Endodermal cell (in vitro differentiated cells): ENCODE measurements around the gene CAPZB. TPM values are rescaled to one million over a fixed set of nuclear protein-coding genes. Genes with fewer than 3 reads are reported as not detected.

Source experiments
- DNase-seq: peaks from one replicate; pipeline ENCODE4 v3.0.0-alpha.2; 2017
- H3K27ac ChIP-seq: 2 replicates; pipeline ENCODE4 v1.5.1; 2013; ENCODE audit warnings: mild to moderate bottlenecking, low read depth, low read length, moderate library complexity
- H3K27me3 ChIP-seq: 2 replicates; pipeline ENCODE4 v1.6.1; 2013; ENCODE audit warnings: mild to moderate bottlenecking, low read length, moderate library complexity; ENCODE audit not compliant: insufficient read depth, control insufficient read depth, poor library complexity, severe bottlenecking
- H3K36me3 ChIP-seq: 2 replicates; pipeline ENCODE4 v1.7.0; 2013; ENCODE audit warnings: mild to moderate bottlenecking, low read length, moderate library complexity; ENCODE audit not compliant: control insufficient read depth, insufficient read depth
- H3K4me1 ChIP-seq: one replicate; pipeline ENCODE4 v1.7.0; 2013; ENCODE audit warnings: low read length; ENCODE audit not compliant: control insufficient read depth, insufficient read depth
- H3K4me3 ChIP-seq: 2 replicates; pipeline ENCODE4 v1.5.1; 2013; ENCODE audit warnings: mild to moderate bottlenecking, low read length, moderate library complexity
- H3K9ac ChIP-seq: 2 replicates; pipeline ENCODE4 v1.6.1; 2013; ENCODE audit warnings: mild to moderate bottlenecking, low read length, moderate library complexity; ENCODE audit not compliant: poor library complexity, severe bottlenecking; ENCODE audit errors: extremely low read depth
- H3K9me3 ChIP-seq: 2 replicates; pipeline ENCODE4 v1.6.1; 2013; ENCODE audit warnings: mild to moderate bottlenecking, low read length, moderate library complexity; ENCODE audit not compliant: control insufficient read depth
- H3K27ac Mint-ChIP-seq: 2 replicates; pipeline ENCODE4 v1.8.0; 2020; ENCODE audit warnings: mixed read lengths
- H3K27me3 Mint-ChIP-seq: 2 replicates; pipeline ENCODE4 v1.8.0; 2021; ENCODE audit warnings: mild to moderate bottlenecking, mixed read lengths; ENCODE audit not compliant: insufficient read depth
- H3K36me3 Mint-ChIP-seq: 2 replicates; pipeline ENCODE4 v1.8.0; 2020; ENCODE audit warnings: low read depth, mixed read lengths
- H3K4me1 Mint-ChIP-seq: 2 replicates; pipeline ENCODE4 v1.8.0; 2020; ENCODE audit warnings: mixed read lengths
- H3K4me3 Mint-ChIP-seq: 2 replicates; pipeline ENCODE4 v1.8.0; 2020; ENCODE audit warnings: mild to moderate bottlenecking, moderate library complexity, mixed read lengths
- H3K9me3 Mint-ChIP-seq: 2 replicates; pipeline ENCODE4 v1.8.0; 2020; ENCODE audit warnings: mild to moderate bottlenecking, mixed read lengths
- WGBS, 2 experiments: methylation state at CpG; one replicate each; pipeline versions ENCODE4 v1.1.5 to v1.1.7; 2013; ENCODE audit warnings: missing lambda C conversion rate in 2 of 2, mixed read lengths in 1 of 2; ENCODE audit not compliant: insufficient coverage in 1 of 2, insufficient read length in 1 of 2; 5-methylcytosine and 5-hydroxymethylcytosine counted together
- total RNA-seq, 2 donors: library from RNA; stranded (reverse); fragmentation: NEBNext Ultra II Directional in 1 of 2; extraction: Animal tissue kit (Norgen Biotek cat#: 25700) in 1 of 2; gene quantifications; 2 replicates in 1 of 2; 3 replicates in 1 of 2; pipeline ENCODE4 v1.2.1, GENCODE V29; 2021
- TF ChIP-seq, protein P1 (sequence below): fragments of 200-600 bp; sonication (generic); conservative IDR thresholded peaks from 2 replicates; pipeline ENCODE4 v1.5.0; 2021; ENCODE audit warnings: antibody characterized with exemption, mild to moderate bottlenecking

The CAPZB gene
- total RNA-seq, 2 donors from 2014 or later, result 334 to 362 TPM

DNA sequence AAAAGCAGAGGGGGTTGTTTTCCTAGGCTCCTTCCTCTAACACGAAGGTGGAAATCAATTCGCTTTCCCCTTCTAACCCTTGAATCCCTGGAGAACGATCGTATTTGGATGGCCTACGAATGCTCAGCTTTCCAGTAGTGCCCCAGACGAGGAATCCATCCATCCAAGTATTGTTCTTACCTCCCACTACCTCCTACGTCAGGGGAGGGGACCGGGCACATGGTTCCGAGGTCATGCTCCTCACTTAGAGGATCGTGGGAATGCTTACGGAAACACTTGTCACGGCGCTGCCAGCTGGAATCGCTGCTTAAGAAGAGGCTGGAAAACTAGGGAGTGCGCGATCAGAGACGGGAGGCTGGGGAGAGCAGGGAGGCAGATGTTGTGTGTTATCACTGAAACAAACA is 47.4 kb downstream of the CAPZB start:
- 91 to 95% methylated on average over 13 to 17 of the region's 17 CpGs for WGBS, 2 experiments

DNA sequence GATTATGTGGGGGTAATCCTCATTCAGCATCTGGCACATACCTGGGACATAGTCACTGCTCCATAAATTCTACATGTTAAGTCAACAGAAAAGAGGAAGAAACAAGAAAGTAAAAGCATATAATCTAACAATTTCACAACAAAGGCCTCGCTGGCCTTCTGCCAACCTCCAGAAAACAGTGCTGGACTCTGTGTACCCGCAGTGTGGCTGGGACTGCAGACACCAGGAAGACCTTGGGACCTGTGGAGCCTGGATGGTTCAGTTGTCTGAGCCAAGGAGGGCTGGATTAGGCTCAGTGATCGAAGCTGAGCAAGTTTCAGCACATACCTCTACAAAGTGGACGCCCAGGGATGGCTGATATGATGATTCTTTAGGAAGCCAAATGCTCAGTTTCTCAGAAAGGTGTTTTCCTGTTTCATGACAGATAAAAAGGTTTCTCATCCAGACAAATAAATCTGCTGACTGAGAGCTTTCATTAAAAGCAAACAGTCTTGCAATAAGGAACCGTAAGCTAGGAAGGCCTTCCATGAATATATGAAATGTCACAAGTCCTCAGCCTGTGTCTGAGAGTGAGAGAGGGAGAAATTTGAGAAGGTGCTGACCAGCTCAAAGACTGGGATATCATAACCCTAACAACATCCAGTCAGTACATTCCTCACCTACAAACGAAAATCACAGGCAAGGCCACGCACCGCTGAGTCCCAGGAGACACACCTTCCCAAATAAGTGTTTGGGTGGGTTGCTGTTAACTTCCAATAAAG is 48.4 kb downstream of the CAPZB start:
- no peaks in the 10 kb centered on the region for H3K27me3 ChIP-seq
- Mint-ChIP-seq H3K9me3 (no peaks in the 10 kb centered on the region), H3K36me3 (peaks cover 18% of the 10 kb centered on the region), H3K27me3 (no peaks in the 10 kb centered on the region), H3K27ac (no peak overlapping the region), H3K4me1 (peaks cover 6% of the 10 kb centered on the region), H3K4me3 (no peak overlapping the region)
- H3K27ac ChIP-seq, result no peak overlapping the region
- no peak overlapping the region for H3K9ac ChIP-seq
- peaks cover 39% of the 10 kb centered on the region for H3K36me3 ChIP-seq
- TF ChIP-seq, protein P1, sequence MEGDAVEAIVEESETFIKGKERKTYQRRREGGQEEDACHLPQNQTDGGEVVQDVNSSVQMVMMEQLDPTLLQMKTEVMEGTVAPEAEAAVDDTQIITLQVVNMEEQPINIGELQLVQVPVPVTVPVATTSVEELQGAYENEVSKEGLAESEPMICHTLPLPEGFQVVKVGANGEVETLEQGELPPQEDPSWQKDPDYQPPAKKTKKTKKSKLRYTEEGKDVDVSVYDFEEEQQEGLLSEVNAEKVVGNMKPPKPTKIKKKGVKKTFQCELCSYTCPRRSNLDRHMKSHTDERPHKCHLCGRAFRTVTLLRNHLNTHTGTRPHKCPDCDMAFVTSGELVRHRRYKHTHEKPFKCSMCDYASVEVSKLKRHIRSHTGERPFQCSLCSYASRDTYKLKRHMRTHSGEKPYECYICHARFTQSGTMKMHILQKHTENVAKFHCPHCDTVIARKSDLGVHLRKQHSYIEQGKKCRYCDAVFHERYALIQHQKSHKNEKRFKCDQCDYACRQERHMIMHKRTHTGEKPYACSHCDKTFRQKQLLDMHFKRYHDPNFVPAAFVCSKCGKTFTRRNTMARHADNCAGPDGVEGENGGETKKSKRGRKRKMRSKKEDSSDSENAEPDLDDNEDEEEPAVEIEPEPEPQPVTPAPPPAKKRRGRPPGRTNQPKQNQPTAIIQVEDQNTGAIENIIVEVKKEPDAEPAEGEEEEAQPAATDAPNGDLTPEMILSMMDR, result no peak
- H3K4me3 ChIP-seq, result no peak overlapping the region
- no peak for DNase-seq
- H3K4me1 ChIP-seq, result no peaks in the 10 kb centered on the region
- no peaks in the 10 kb centered on the region for H3K9me3 ChIP-seq
- WGBS, 2 experiments, result 90 to 95% methylated on average over 7 to 8 of the region's 8 CpGs

More for the DNA sequence above, 47.4 kb downstream of the CAPZB start:
- no peaks in the 10 kb centered on the region for H3K9me3 ChIP-seq
- no peaks in the 10 kb centered on the region for H3K27me3 Mint-ChIP-seq
- H3K4me3 Mint-ChIP-seq, result no peak overlapping the region
- no peaks in the 10 kb centered on the region for H3K4me1 ChIP-seq
- H3K27ac ChIP-seq, result no peak overlapping the region
- DNase-seq, result no peak
- H3K36me3 Mint-ChIP-seq, result peaks cover 17% of the 10 kb centered on the region
- H3K9me3 Mint-ChIP-seq, result no peaks in the 10 kb centered on the region
- TF ChIP-seq, protein P1, result no peak
- H3K27me3 ChIP-seq, result no peaks in the 10 kb centered on the region
- peaks cover 8% of the 10 kb centered on the region for H3K4me1 Mint-ChIP-seq
- H3K36me3 ChIP-seq, result peaks cover 34% of the 10 kb centered on the region
- H3K4me3 ChIP-seq, result no peak overlapping the region
- H3K9ac ChIP-seq, result no peak overlapping the region
- H3K27ac Mint-ChIP-seq, result peak overlapping the region; percentile 55

DNA sequence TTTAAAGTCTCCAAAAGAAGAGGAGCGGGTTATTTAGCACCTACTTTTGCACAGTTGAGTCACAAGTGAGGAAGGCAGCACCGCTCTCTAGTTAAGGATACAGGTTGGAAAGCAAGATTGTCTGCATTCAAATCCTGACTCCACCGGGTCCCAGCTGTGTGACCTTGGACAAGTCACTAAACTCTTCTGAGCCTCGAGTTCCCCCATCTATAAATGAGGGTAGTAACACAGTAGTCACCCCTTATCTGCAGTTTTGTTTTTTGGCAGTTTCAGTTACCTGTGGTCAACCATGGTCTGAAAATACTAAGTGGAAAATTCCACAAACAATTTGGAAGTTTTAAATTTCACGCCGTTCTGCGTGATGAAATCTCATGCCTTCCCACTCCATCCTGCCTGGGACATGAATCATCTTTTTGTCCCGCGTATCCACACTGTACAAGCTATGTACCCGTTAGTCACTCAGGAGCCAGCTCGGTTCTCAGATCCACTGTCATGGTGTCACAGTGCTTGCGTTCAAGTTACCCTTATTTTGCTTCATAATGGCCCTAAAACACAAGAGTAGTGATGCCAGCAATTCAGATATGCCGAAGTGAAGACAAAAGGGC is 49.4 kb downstream of the CAPZB start:
- peaks cover 14% of the 10 kb centered on the region for H3K36me3 Mint-ChIP-seq
- no peaks in the 10 kb centered on the region for H3K9me3 Mint-ChIP-seq
- no peak for DNase-seq
- H3K4me1 Mint-ChIP-seq, result peaks cover 6% of the 10 kb centered on the region
- Histone ChIP-seq H3K4me3 (no peak overlapping the region), H3K9me3 (no peaks in the 10 kb centered on the region), H3K27me3 (no peaks in the 10 kb centered on the region), H3K4me1 (no peaks in the 10 kb centered on the region), H3K27ac (no peak overlapping the region), H3K9ac (no peak overlapping the region), H3K36me3 (peaks cover 42% of the 10 kb centered on the region)
- TF ChIP-seq, protein P1, result no peak
- no peak overlapping the region for H3K27ac Mint-ChIP-seq
- H3K4me3 Mint-ChIP-seq, result no peak overlapping the region
- 95 to 96% methylated on average over 13 of the region's 13 CpGs for WGBS, 2 experiments
- no peaks in the 10 kb centered on the region for H3K27me3 Mint-ChIP-seq
